Fibroblast of lung (primary cell): ENCODE results near the gene LPAR4.

ENCODE experiments used
- EZH2 ChIP-seq: IDR thresholded peaks from 2 replicates; pipeline ENCODE4 v1.5.1; 2012; ENCODE audit warnings: low read length, control low read depth, mild to moderate bottlenecking; ENCODE audit errors: missing control alignments
- TF ChIP-seq, protein P1 (sequence below), 2 donors: IDR thresholded peaks in 1 of 2; conservative IDR thresholded peaks in 1 of 2; 1 replicate in 1 of 2; 2 replicates in 1 of 2; pipeline ENCODE4 v1.5.1; 2011 to 2012; ENCODE audit warnings: low read length in 2 of 2, control low read depth in 1 of 2, inconsistent platforms in 1 of 2, low read depth in 1 of 2, mild to moderate bottlenecking in 1 of 2

DNA sequence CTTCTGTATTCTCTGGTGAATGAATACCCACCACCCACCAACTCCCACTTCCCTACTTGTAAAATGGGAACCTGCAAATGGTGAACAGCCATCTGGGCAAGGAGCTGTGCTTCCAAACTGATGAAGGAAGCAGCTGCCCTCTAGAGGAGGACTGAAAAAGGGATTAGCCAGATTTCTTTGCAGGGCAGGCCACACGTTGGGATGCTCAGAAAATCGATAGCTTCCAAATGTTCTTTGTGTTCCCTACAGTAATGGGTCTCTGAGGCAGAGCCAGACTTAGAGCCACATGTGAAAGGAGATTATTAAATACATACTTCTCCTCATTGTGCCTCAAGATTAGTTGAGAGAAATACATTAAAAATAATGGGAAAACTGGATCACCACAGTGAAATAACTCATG is 39.3 kb upstream of the LPAR4 start:
- TF ChIP-seq, protein P1, sequence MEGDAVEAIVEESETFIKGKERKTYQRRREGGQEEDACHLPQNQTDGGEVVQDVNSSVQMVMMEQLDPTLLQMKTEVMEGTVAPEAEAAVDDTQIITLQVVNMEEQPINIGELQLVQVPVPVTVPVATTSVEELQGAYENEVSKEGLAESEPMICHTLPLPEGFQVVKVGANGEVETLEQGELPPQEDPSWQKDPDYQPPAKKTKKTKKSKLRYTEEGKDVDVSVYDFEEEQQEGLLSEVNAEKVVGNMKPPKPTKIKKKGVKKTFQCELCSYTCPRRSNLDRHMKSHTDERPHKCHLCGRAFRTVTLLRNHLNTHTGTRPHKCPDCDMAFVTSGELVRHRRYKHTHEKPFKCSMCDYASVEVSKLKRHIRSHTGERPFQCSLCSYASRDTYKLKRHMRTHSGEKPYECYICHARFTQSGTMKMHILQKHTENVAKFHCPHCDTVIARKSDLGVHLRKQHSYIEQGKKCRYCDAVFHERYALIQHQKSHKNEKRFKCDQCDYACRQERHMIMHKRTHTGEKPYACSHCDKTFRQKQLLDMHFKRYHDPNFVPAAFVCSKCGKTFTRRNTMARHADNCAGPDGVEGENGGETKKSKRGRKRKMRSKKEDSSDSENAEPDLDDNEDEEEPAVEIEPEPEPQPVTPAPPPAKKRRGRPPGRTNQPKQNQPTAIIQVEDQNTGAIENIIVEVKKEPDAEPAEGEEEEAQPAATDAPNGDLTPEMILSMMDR (conservative IDR thresholded peaks at IDR 0.05 in 1 of 2, IDR thresholded peaks at IDR 0.05 in 1 of 2; ENCODE audit: low read depth in 1 of 2, low read length in 2 of 2), result peak; percentile 53 to 54
- no peak for TF ChIP-seq EZH2
